DMS53 treated with DMSO at 0.1 percent for 48 hours (cell line): ENCODE measurements around the gene LENG9.
"Not testable (repeated sequence)": the region's sequence is repeated elsewhere in the genome, so short reads cannot be mapped to it uniquely, and the experiment has no call there.

ENCODE experiments used
- DNase-seq: peaks from one replicate; lab custom pipeline; 2025; ENCODE audit not compliant: unreplicated experiment; lab: John Stamatoyannopoulos, UW

The LENG9 gene

DNA sequence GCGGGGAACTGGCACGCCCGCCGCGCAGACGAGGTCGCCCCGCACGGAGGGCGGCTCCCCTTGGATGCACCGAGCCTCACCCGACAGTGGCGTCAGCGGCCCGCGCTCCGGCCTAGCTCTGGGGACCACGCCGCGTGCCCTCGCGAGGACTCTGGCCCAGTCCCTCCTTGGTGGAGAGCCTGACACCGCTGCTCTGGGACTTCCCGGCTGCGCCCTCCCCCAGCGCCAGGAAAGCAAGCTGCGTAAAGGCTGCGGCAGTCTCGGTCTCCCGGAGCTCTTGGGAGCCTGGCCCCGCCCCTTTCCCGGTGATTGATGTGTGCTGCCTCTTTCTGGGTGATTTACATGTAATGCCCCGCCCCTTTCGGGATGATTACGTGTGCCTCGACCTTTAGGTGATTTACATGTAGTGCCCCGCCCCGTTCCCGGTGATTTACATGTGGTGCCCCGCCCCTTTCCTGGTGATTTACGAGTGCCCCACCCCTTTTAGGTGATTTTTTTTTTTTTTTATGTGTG, at the start of gene LENG9:
TSS of gene LENG9 (minus strand) at position 248 of the 513 bp plus-strand sequence. CDS start 252 bp downstream, outside the sequence.
- peak; percentile 75 for DNase-seq

DNA sequence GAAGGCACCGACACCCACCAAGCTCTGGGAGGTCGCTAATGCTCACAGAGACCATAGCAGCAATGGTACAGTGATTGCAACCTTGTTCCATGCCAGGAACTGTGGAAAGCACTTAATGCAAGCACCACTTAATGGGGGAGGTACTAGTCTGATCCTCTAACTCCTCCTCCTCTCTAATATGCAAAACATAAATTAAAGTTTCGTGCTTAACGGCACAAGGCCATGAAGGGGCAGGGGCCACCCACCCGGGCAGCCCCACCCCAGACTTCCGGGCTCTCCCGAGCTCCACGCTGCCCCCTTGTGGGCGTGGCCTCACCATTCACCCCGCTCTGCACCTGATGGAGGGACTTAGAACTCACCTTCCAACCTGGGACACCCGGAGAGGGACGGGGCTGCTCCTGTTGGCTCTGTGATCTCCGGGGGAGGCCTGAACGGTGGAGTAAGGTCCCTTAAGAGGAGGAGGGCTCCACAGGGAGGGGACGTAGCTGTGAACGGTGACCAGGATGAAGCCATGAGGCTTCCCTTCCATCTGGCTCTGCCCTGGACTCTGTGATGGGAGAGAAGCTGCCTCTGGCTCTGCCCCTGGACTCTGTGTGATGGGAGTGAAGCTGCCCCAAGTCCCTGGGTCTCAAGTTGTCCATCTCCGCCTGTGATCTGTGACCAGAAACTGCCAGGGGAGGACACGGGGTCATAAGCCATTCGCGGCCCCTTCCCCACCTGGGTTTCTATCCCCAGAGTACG, 45.8 kb upstream of the LENG9 start:
- DNase-seq: not testable (repeated sequence)

DNA sequence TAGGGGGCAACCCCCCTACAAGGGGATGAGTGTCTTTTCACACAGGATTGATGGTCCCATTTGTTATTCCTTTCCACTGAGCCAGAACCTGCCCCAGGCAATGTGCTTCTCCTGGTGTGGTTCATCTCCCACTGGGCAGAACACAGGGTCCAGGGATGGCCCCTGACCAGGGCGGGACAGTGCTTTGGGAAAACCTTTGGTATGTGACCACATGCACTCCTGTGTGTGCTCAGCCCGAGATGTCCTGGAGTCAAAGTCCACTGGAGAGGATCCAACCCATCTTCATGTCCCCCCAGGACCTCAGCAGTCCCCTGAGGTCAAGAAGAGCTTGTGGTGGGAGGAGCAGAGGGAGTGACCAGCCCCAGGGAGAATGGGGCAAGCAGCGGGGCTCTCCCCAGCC, 44.9 kb upstream of the LENG9 start:
- DNase-seq: not testable (repeated sequence)

DNA sequence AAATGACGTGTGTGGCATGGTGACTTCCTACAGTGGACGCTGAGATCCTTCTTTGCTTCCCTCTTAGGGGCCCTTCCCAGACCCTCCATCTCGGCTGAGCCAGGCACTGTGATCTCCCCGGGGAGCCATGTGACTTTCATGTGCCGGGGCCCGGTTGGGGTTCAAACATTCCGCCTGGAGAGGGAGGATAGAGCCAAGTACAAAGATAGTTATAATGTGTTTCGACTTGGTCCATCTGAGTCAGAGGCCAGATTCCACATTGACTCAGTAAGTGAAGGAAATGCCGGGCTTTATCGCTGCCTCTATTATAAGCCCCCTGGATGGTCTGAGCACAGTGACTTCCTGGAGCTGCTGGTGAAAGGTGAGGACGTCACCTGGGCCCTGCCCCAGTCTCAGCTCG, 44.2 kb upstream of the LENG9 start:
- no peak for DNase-seq

DNA sequence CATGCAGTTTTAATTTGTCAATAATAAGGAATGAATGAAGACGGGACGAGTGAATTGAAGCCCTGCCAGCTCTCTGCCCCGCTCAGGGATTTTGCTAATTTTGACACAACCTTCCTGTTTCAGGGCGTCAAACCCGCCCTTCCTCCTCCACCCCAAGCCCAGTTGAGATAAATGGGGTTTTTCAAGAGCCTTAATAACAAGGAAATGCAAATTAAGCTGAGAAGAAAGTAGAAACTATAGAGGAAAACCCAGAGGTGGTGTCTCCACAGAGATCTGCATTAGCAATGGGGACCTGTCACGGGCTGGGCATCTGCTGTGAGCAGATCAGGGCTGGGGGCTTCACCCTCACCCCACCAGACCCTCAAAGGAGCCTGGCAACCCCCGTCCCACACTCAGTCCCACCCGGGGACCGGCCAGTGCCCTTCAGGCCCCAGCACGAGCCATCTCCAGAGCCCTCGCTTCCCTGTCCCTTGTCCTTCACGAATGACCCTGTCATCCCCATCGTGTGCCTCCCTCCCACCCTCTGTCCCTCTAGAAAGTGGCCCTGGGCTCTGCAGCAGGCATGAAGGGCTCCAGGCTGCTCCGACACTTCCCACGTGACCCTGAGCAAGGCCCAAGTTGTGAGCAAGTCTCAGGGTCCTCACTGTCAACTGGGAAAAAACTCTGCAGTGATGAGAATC, 43.6 kb upstream of the LENG9 start:
- not testable (repeated sequence) for DNase-seq

DNA sequence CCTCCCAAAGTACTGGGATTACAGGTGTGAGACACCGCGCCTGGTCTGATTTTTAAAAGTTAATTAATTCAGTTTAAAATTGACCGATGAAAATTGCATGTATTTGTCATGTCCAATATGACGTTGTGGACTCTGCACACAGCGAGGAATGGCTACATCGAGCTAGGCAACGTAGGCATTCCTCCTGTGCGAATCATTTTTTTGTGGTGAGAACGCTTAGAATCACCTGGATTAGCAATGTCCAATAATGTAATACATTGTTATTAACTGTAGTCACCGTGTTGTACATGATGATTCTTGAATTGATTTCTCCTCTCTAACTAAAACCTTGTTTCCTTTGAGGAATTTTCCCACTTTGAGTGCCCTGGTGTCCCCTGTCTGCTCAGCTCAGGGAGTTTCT, 42.5 kb upstream of the LENG9 start:
- DNase-seq: no peak

DNA sequence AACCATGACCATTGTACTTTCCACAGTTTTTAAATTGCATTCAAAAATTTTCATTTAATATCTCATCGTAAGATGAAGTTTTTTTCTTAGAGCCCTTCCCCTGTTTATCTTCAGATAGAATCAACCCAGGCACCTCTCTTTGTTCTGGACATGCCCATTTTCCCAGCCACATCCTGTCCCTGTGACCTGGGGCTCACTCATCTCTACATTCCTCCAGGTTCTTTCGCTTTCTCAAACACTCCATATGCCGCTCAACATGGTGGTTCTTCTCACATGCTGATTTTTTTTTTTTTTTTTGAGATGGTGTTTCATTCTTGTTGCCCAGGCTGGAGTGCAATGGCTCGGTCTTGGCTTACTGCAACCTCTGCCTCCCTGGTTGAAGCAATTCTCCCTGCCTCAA, 42.0 kb upstream of the LENG9 start:
- not testable (repeated sequence) for DNase-seq

DNA sequence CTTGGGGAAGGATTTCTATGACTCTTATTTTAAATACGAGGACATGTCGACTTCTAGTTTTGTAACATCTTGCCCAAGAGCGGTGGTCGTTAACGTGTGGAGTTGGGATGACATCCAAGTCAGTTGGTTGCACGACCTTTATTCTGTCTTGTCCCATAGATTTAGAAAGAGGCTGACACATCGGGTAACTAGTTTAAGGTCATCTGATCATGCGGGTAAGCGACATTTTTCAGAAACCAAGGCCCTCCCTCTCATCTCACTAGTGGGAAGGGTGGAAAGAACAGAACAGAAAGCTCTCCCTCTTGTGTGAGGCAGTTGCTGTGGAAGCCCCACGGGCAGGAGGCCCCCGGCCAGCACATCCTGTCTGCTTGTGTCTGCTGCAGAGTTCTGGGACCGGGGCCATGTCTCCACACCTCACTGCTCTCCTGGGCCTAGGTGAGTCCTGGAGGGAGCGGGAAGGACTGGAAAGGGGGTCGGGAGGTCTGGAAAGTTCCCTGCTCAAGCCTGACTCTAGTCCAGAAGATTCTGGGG, 39.0 kb upstream of the LENG9 start, which contains the start of gene LAIR2:
TSS of gene LAIR2 (plus strand) at position 314 of the 531 bp plus-strand sequence. CDS start at position 402, 88 bp downstream.
- DNase-seq: no peak

DNA sequence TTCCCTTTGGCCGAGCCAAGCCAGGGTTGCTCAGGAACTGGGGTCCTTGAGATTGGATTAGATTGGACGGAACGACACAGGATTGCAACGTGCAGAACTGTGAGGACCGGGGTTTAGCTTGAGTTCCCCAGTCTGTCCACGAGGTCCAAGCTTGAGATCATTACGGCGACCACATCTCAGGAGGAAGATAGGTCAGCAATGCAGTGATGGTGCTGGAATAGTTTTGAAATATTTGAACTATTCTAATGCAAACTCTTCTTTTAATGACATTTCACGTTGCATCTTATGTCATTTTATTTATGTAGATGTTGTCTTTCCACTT, 34.8 kb upstream of the LENG9 start:
- not testable (repeated sequence) for DNase-seq

DNA sequence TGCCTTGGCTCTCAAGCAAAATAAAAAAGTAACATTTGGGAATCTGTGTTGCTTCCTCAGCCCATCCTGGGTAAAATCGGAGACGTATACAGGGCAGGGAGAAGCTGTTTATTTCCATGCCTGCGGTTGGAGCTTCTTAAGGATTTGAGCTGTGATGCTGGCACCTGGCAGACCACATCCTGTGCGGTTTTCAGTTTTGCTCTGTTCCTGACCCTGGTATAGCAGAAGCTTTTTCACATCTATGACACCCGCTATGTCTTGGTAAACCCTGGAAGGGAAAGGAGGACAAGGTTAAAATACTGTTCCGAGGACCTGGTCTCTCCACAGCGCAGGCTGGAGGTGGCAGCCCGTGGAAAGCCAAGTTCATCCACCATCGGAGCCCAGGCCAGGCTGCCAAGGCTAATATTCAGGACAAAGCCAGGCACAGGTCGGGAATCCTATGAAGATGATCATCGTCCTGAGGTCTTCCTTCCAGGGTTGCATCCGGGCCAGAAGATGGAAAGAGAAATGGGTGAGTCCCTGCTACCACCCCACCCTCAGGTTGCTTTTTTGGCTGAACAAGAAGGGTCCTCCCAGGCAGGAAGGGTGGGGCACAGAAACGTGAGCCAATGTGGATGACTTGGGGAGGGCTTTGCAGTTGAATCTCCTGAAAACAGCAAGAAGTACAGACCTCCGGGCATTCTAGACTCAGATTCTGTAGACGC, 34.3 kb upstream of the LENG9 start:
- not testable (repeated sequence) for DNase-seq

DNA sequence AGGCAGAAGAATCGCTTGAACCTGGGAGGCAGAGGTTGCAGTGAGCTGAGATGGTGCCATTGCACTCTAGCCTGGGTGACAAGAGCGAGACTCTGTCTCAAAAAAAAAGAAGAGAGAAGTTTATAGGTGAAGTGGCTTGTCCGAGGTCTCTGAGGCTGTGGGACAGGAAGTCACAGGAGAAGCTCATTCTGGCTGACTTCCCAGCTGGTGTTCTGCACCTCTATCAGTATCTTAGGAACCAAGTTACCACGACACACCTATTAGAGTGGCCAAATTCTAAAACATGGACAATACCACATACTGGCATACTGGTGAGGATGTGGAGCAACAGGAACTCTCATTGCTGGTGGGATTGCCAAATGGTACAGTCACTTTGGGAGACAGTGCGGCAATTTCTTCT, 31.7 kb upstream of the LENG9 start:
- DNase-seq: not testable (repeated sequence)

DNA sequence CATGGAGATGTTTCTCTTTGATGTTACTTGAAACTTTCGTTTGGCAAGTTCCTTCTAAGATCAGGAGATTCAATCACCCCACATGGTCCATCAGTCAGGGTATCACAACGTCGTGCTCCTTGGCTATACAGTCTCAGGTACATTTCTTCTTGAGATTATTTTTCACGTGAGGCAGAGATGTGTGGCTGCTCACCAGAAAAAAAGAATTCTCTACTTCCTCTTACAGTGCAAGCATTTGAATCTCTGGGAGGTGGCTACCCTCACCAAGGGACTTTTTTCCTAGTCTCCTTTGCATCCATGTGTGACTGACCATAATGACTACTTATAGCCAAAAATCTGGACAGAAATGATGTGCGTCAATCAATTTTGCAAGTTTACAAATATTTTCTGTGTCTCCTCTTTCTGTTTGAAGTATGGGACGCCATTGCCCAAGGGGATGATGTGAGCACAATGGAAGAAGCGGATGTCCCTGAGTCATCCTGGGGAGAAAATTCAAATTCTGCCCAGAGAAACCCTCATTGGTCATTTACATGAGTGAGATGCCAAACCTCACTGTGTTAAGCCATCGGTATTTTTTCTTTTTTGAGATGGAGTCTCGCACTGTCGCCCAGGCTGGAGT, 30.5 kb upstream of the LENG9 start:
- no peak for DNase-seq

DNA sequence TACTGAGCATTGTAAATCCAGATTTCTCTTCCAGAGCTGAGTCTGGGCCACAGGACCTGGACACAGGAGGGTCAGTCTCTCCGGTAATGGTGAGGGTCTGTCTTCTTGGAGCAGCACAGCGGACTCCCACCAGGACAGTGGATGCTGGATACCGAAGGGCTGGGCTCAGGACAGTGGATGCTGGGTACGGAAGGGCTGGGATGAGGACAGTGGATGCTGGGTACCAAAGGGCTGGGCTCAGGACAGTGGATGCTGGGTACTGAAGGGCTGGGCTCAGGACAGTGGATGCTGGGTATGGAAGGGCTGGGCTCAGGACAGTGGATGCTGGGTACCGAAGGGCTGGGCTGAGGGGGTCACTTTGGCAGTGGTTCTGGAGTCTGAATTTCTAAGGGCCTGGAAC, 29.5 kb upstream of the LENG9 start:
- not testable (repeated sequence) for DNase-seq

DNA sequence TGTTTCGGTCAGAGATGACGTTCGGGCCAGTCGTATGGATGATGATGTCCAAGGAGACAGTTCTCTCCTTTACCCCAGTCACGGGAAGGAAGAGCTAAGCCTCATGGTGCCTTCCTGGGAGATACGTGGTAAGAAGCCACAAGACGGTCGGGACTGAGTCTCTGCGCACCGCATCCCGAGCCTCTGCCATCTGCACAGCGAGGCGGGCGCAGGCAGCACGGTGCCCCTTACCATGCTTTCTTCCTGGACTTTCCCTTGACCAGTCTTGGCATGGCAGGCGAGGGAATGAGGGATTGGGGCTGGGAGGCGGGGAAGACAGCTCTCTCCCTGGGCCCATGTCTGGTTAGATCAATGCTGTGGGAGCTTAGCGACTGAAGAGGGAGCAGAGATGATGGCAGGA, 29.0 kb upstream of the LENG9 start:
- no peak for DNase-seq

DNA sequence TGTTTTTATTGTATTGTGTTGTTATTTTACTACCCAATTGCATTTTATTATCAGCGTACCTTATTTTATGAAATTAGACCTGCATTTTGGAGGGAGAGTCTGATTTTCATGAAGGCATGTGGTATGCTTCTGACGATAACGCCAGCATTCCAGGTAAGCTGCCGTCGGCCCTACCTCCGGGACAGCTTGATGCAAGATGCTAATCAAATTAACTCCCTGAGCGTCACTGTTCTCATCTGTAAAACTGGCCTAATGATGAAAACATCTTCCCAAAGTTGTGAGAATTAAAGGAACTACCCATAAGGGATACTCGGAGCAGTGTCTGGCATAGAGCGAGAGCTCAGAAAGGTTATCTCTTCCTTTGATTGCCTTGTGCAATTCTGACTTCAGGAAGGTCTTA, 26.2 kb upstream of the LENG9 start:
- DNase-seq: no peak

DNA sequence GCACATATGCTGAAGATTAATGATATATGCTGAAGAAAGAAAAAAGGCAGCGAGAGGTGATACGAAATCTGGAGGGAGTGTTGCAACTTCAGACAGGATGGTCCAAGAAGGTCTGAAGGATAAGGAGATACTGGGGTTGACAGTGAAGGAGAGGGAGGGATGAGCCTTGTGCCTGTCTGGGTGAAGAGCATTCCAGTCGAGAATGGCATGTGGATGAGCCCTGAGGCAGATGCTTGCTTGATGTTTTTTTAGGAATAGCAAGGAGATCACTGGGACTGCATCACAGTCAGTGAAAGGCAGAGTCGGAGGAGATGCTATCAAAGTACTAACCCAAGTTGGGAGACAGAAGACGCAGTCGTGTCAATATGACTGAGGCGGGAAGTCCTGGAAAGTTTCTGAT, 25.8 kb upstream of the LENG9 start:
- no peak for DNase-seq

DNA sequence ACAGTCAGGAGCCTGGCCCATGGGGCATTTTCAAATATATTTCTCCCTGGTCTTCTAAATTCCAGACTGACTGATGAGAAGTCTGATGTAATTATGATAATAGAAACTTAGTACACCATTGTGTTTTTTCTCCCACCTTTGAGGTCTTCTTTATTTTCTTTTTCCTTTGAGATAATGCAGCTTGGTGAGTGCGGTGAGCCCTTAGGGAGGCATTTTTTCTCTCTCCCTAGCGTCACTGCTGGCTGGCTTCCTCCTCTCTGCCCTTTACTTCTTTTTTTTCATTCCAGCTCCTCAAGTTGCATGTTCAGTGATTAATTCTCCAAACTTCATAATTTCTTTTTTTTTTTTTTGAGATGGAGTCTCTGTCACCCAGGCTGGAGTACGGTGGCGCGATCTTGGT, 22.3 kb upstream of the LENG9 start:
- DNase-seq: no peak

DNA sequence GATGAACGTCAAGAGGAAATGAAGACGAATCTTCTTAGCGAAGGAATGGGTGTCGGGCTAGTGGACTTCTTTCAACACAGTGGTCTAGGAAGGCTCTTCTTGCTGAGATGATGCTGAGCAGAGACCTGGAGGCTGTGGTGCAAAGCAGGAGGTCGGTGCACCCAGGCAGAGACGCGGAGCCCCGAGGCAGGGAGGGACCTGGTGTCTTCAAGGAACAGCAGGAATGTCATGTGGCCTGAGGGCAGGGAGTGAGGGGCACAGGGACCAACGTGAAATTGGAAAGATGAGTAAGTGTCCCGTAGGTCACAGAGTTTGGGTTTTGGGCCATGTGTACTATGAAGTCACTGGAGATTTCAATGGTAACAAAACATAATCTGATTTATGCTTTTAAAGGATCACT, 20.9 kb upstream of the LENG9 start:
- no peak for DNase-seq

DNA sequence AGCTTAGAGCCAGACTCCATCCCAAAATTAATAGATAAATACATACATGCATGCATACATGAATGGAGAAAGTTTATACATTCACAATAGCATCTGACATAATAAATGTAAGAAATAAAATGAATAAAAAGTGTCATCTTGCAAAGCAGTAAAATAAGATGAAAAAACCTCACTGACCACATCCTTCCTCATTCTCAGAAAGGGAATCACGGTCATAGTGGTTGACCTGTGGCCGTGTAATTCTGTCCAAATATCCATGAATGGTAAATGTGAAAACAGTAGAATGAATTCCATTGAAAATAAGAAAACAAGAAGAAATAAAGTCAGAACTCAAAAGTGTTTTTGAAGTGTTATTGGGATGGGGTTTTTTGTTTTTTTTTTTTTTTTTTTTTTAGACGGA, 19.3 kb upstream of the LENG9 start:
- DNase-seq: no peak

DNA sequence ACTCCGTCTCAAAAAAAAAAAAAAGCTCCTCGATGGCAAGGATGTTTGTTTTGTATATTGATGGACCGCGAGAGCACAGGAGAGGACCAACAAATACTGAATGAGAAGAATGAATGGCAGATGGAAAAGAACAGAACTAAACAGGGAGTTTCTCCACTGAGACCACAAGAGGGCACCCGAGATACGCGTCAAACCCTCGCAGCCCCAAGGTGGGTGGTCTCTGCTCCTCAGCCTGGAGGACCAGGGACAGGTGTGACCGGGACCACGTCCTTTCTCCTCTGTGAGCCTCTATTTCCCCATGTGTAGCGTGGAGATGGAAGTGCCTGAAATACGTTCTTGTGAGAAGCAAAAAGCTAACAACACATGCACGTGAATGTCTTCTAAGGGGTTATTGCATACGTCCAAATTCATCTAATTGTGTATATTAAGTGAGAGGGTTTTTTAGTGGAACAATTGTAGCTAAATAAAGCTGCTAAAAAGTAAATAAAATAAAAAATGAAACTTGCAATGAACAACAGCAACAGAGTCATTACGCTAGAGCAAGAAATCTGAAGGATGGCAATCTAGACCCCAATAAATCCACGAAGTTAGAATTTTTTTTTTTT, 17.9 kb upstream of the LENG9 start:
- peak; percentile 9 for DNase-seq

DNA sequence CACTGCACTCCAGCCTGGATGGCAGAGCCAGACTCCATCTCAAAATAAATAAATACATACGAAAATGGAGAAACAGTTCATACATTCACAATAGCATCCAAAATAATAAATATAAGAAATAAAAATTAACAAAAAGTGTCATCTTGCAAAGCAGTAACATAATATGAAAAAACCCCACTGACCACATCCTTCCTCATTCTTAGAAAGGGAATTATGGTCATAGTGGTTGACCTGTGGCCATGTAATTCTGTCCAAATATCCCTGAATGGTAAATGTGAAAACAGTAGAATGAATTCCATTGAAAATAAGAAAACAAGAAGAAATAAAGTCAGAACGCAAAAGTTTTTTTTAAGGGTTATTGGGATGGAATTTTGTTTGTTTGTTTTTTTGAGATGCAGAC, 16.5 kb upstream of the LENG9 start:
- no peak for DNase-seq
